CD4-positive, CD25-positive, alpha-beta regulatory T cell (primary cell): ENCODE results near the gene TCEANC2. TPM values are rescaled to one million over a fixed set of nuclear protein-coding genes. Genes with fewer than 3 reads are reported as not detected.
"Not testable (repeated sequence)": the region's sequence is repeated elsewhere in the genome, so short reads cannot be mapped to it uniquely, and the experiment has no call there.

Experiments used
- ATAC-seq, 2 donors: fragments of 150-1000 bp; cut with Tn5 transposase; one replicate each; pipeline ENCODE4 v1.10.0; 2021; ENCODE audit warnings: low read depth in 2 of 2, moderate number of reproducible peaks in 2 of 2, moderate library complexity in 1 of 2
- DNase-seq, 3 donors: peaks; one replicate each; pipeline versions ENCODE4 v3.0.0 to v3.0.0-alpha.2; 2012 to 2022; ENCODE audit warnings: mixed read lengths in 1 of 3
- H3K27ac ChIP-seq: one replicate; pipeline ENCODE4 v1.7.0; 2013; ENCODE audit warnings: mild to moderate bottlenecking, low read length; ENCODE audit not compliant: insufficient read depth, poor library complexity, severe bottlenecking
- H3K27me3 ChIP-seq: one replicate; pipeline ENCODE4 v1.7.0; 2013; ENCODE audit warnings: low read length; ENCODE audit not compliant: control insufficient read depth, insufficient read depth
- H3K36me3 ChIP-seq: one replicate; pipeline ENCODE4 v1.7.0; 2013; ENCODE audit warnings: mild to moderate bottlenecking, low read length, moderate library complexity; ENCODE audit not compliant: control insufficient read depth, insufficient read depth
- H3K4me1 ChIP-seq: 2 replicates; pipeline ENCODE4 v1.7.0; 2013; ENCODE audit warnings: mild to moderate bottlenecking, low read length; ENCODE audit not compliant: insufficient read depth, control insufficient read depth, poor library complexity, severe bottlenecking
- H3K4me3 ChIP-seq: one replicate; pipeline ENCODE4 v1.7.0; 2013; ENCODE audit warnings: low read depth, mild to moderate bottlenecking, low read length, moderate library complexity
- H3K9me3 ChIP-seq, 2 experiments: 1 replicate in 1 of 2; 2 replicates in 1 of 2; pipeline ENCODE4 v1.7.0; 2013; ENCODE audit warnings: low read length in 2 of 2, mild to moderate bottlenecking in 1 of 2, moderate library complexity in 1 of 2; ENCODE audit not compliant: control insufficient read depth in 2 of 2
- H3K27ac Mint-ChIP-seq, 3 donors: one replicate each; pipeline ENCODE4 v1.8.0; 2020 to 2022; ENCODE audit warnings: mild to moderate bottlenecking in 3 of 3, mixed read lengths in 3 of 3, moderate library complexity in 2 of 3
- H3K27me3 Mint-ChIP-seq: one replicate; pipeline ENCODE4 v1.8.0; 2022; ENCODE audit warnings: mild to moderate bottlenecking, mixed read lengths
- H3K36me3 Mint-ChIP-seq: one replicate; pipeline ENCODE4 v1.8.0; 2020; ENCODE audit warnings: mixed read lengths
- H3K4me1 Mint-ChIP-seq, 4 donors: one replicate each; pipeline ENCODE4 v1.8.0; 2020 to 2022; ENCODE audit warnings: mixed read lengths in 4 of 4, mild to moderate bottlenecking in 1 of 4
- H3K4me3 Mint-ChIP-seq, 4 donors: one replicate each; pipeline ENCODE4 v1.8.0; 2020 to 2022; ENCODE audit warnings: mild to moderate bottlenecking in 4 of 4, mixed read lengths in 4 of 4, moderate library complexity in 3 of 4
- H3K9me3 Mint-ChIP-seq, 7 donors: one replicate each; pipeline ENCODE4 v1.8.0; 2020 to 2022; ENCODE audit warnings: mixed read lengths in 7 of 7, mild to moderate bottlenecking in 3 of 7, moderate library complexity in 2 of 7
- polyA plus RNA-seq, 4 donors: library from polyadenylated mRNA; unstranded; fragments of 300-500 nt; fragmentation: Illumina TruSeq; gene quantifications; one replicate each; pipeline ENCODE4 v1.2.3, GENCODE V29; 2021
- total RNA-seq: library from RNA; stranded (reverse); gene quantifications from one replicate; pipeline ENCODE4 v1.2.3, GENCODE V29; 2022

The TCEANC2 gene
- total and polyA plus RNA-seq, 5 donors from 2014 or later = 3.6 to 8.4 (median 6.2) TPM

DNA sequence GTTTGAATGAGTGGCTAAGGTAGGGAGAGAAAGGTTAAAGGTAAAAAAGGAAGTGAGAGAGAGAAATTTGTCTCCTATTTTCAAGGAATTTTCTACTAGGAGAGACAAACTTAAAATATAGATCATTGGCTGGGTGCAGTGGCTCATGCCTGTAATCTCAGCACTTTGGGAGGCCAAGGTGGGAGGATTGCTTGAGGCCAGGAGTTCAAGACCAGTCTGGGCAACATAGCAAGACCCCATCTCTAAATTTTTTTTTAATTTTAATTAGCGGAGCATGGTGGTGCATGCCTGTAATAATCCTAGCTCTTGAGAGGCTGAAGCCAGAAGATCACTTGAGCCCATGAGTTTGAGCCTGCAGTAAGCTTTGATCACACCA is 41.3 kb downstream of the TCEANC2 start:
- H3K27me3 Mint-ChIP-seq, DNase-seq, H3K27ac ChIP-seq, H3K4me3 Mint-ChIP-seq, H3K4me1 ChIP-seq, H3K9me3 Mint-ChIP-seq, H3K4me3 ChIP-seq, H3K4me1 Mint-ChIP-seq, H3K27me3 ChIP-seq, ATAC-seq, H3K9me3 ChIP-seq: not testable (repeated sequence)
- Mint-ChIP-seq H3K36me3 (peaks cover 47% of the 10 kb centered on the region), H3K27ac (peak overlapping the region in 2 of 3 donors; percentile 13 to 53)
- H3K36me3 ChIP-seq = peaks cover 27% of the 10 kb centered on the region

DNA sequence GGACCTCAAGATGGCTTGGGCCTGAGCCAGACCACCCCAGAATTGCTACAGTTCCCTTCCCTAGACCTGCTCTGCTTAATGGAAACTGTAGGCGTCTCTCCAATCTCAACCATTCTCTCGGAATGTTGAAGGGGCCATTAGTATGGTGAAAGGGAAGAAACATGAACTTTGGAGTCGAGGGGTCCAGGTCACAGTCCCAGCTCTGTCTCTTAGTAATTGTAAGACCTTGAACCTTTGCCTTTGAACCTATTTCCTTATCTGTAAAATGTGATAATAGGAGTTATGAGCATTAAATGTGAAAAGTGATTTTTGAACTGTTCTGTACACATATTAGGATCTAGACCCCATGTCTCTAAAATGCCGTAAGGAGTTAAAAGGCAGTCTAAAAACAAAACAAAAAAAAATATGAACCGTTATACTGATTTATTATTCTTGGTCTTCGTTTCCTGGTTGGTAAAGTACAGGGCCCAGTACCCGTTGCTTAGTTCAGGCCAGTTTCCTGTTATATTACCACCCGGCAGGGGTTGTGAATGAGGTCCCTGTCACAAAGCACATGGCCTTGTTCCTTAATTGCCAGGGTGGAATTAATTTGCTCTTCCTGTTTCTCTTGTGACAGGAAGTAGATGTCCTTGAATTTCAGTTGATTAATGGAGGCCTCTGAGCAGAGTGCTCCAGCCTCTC is 42.3 kb downstream of the TCEANC2 start:
- Mint-ChIP-seq H3K4me1 (peaks cover 0 to 7% (median 5%) of the 10 kb centered on the region in 4 donors), H3K36me3 (peaks cover 47% of the 10 kb centered on the region), H3K4me3 (no peak overlapping the region), H3K9me3 (no peaks in the 10 kb centered on the region), H3K27ac (no peak overlapping the region), H3K27me3 (no peaks in the 10 kb centered on the region)
- Histone ChIP-seq H3K9me3 (no peaks in the 10 kb centered on the region), H3K4me3 (no peak overlapping the region), H3K27ac (no peak overlapping the region), H3K36me3 (peaks cover 25% of the 10 kb centered on the region), H3K27me3 (no peaks in the 10 kb centered on the region), H3K4me1 (no peaks in the 10 kb centered on the region)
- ATAC-seq (no peak), DNase-seq (no peak)

DNA sequence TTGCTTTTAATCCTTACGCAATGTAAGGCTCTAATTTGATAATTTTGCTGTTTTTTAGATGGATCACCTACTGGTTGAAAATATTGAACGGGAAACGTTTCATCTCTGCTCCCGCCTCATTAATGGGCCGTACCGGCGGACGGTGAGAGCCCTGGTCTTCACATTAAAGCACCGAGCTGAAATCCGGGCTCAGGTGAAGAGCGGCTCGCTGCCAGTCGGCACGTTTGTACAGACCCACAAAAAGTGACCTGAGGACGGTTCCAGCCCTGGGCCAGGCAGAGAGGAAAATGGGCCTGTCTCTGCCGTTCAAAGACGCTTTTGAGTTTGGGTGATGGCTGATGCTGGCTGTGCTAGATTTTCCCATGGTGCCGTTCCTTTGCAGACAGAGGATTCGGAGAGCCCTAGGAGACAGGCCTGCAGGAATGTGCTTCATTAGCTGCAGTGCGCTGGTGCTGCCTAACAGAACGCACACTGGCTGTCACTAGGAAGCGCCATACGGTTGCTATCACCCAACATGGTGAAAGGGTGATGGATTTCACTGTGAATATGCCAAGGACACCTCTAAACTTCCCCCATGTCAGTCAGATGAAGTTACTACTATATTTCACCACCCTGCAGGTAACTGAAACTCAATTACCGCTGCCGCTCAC is 42.9 kb downstream of the TCEANC2 start:
- Histone ChIP-seq H3K36me3 (peaks cover 25% of the 10 kb centered on the region), H3K9me3 (no peaks in the 10 kb centered on the region), H3K4me3 (no peak overlapping the region), H3K27me3 (no peaks in the 10 kb centered on the region), H3K4me1 (no peaks in the 10 kb centered on the region), H3K27ac (no peak overlapping the region)
- no peak for DNase-seq
- Mint-ChIP-seq H3K9me3 (no peaks in the 10 kb centered on the region), H3K27me3 (no peaks in the 10 kb centered on the region), H3K36me3 (peaks cover 51% of the 10 kb centered on the region), H3K27ac (no peak overlapping the region), H3K4me1 (peaks cover 0 to 7% (median 5%) of the 10 kb centered on the region in 4 donors), H3K4me3 (no peak overlapping the region)
- ATAC-seq = no peak

DNA sequence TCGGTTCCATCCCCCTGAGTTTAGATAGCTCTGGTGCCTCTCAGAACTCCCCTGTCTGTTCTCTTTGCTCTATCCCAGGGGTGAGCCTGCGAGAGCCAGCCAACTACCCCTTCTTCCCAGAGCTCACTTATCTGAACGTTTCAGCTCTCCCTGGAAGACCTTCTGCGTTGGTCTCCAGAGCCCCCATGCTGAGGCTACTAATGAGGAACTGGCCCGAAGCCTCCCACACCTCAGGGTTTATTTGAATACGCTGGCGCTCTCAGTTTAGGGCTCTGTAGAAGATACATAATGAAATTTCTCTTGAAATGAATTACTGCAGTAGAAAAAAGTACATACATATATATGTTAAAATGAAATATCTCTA is 43.5 kb downstream of the TCEANC2 start:
- Histone ChIP-seq H3K9me3 (no peaks in the 10 kb centered on the region), H3K4me1 (no peaks in the 10 kb centered on the region), H3K36me3 (peaks cover 25% of the 10 kb centered on the region), H3K4me3 (no peak overlapping the region), H3K27ac (no peak overlapping the region), H3K27me3 (no peaks in the 10 kb centered on the region)
- peaks cover 52% of the 10 kb centered on the region for H3K36me3 Mint-ChIP-seq
- no peak overlapping the region for H3K27ac Mint-ChIP-seq
- no peak for DNase-seq
- H3K27me3 Mint-ChIP-seq = no peaks in the 10 kb centered on the region
- H3K9me3 Mint-ChIP-seq = no peaks in the 10 kb centered on the region
- H3K4me1 Mint-ChIP-seq = peaks cover 0 to 7% (median 5%) of the 10 kb centered on the region in 4 donors
- no peak for ATAC-seq
- no peak overlapping the region for H3K4me3 Mint-ChIP-seq

DNA sequence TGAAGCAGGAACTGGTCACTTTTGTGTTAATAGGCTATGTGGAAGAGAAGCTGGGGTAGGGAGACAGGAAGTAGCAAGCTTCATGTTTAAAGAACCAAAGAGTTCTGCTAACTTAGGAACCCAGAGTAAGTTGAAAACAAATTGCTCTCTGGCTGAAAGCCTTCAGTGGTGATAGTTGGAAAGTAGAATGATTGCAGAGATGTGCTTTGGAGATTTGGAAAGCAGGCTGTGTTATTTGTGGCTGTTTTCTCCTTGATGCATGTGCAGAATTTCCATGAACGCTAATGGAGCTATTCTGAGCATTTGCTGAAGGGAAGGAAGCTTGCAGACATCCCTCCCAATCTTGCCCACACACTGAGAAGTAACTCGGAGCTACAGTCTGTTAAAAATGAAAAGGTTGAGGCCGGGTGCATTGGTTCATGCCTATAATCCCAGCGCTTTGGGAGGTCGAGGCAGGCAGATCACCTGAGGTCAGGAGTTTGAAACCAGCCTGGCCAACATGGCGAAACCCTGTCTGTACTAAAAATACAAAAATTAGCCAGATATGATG is 45.7 kb downstream of the TCEANC2 start:
- H3K27ac Mint-ChIP-seq = no peak overlapping the region
- ATAC-seq (no peak), DNase-seq (no peak)
- H3K36me3 ChIP-seq = peaks cover 20% of the 10 kb centered on the region
- H3K4me3 ChIP-seq = no peak overlapping the region
- no peaks in the 10 kb centered on the region for H3K9me3 ChIP-seq
- no peaks in the 10 kb centered on the region for H3K27me3 ChIP-seq
- no peak overlapping the region for H3K27ac ChIP-seq
- H3K4me3 Mint-ChIP-seq = no peak overlapping the region
- no peaks in the 10 kb centered on the region for H3K27me3 Mint-ChIP-seq
- H3K4me1 Mint-ChIP-seq = peaks cover 0 to 7% (median 2%) of the 10 kb centered on the region in 4 donors
- peaks cover 49% of the 10 kb centered on the region for H3K36me3 Mint-ChIP-seq
- no peaks in the 10 kb centered on the region for H3K4me1 ChIP-seq
- H3K9me3 Mint-ChIP-seq = peaks cover 0 to 2% (median 0%) of the 10 kb centered on the region in 7 donors

GRCh38 chr1:54100500-54100899 is 47.1 kb downstream of the TCEANC2 start:
- peak overlapping the region in 1 of 3 donors; percentile 26 for H3K27ac Mint-ChIP-seq
- DNase-seq = no peak
- H3K36me3 ChIP-seq = peaks cover 16% of the 10 kb centered on the region
- no peak for ATAC-seq
- no peaks in the 10 kb centered on the region for H3K27me3 Mint-ChIP-seq
- no peak overlapping the region for H3K4me3 Mint-ChIP-seq
- H3K9me3 ChIP-seq = no peaks in the 10 kb centered on the region
- peaks cover 0 to 2% (median 0%) of the 10 kb centered on the region in 7 donors for H3K9me3 Mint-ChIP-seq
- no peak overlapping the region for H3K27ac ChIP-seq
- peaks cover 43% of the 10 kb centered on the region for H3K36me3 Mint-ChIP-seq
- no peak overlapping the region for H3K4me3 ChIP-seq
- H3K4me1 Mint-ChIP-seq = peaks cover 0 to 5% (median 1%) of the 10 kb centered on the region in 4 donors
- no peaks in the 10 kb centered on the region for H3K4me1 ChIP-seq
- no peaks in the 10 kb centered on the region for H3K27me3 ChIP-seq

- H3K4me1 ChIP-seq = no peaks in the 10 kb centered on the region
- no peaks in the 10 kb centered on the region for H3K9me3 ChIP-seq
- peaks cover 0 to 5% (median 1%) of the 10 kb centered on the region in 4 donors for H3K4me1 Mint-ChIP-seq
- DNase-seq = no peak
- no peaks in the 10 kb centered on the region for H3K27me3 ChIP-seq
- H3K9me3 Mint-ChIP-seq = peaks cover 0 to 2% (median 0%) of the 10 kb centered on the region in 7 donors
- no peak overlapping the region for H3K4me3 Mint-ChIP-seq
- no peaks in the 10 kb centered on the region for H3K27me3 Mint-ChIP-seq
- H3K36me3 ChIP-seq = peaks cover 3% of the 10 kb centered on the region
- H3K4me3 ChIP-seq = no peak overlapping the region
- ATAC-seq = no peak
- H3K27ac ChIP-seq = no peak overlapping the region
- H3K36me3 Mint-ChIP-seq = peaks cover 27% of the 10 kb centered on the region
- no peak overlapping the region for H3K27ac Mint-ChIP-seq
These were observed 50.0 kb downstream of the TCEANC2 start for GRCh38 chr1:54103414-54103813.
